Measurements from ENCODE around the gene C4orf50. TPM values are rescaled to one million over a fixed set of nuclear protein-coding genes. Genes with fewer than 3 reads are reported as not detected.

C4orf50 gene
- total RNA-seq, 1 donor from 2014 or later = under 0.01 TPM

- no peak for DNase-seq (ENCODE audit: low read depth in 2 of 2)
These were observed 25.6 kb upstream of the C4orf50 start for GRCh38 chr4:6043843-6044242.

- no peak for DNase-seq (ENCODE audit: low read depth in 2 of 2)
These were observed 25.0 kb upstream of the C4orf50 start for GRCh38 chr4:6043188-6043587.

- no peak for DNase-seq (ENCODE audit: low read depth in 2 of 2)
These were observed 24.2 kb upstream of the C4orf50 start for GRCh38 chr4:6042293-6043063.

- DNase-seq (ENCODE audit: low read depth in 2 of 2) = no peak
These were observed 23.6 kb upstream of the C4orf50 start for GRCh38 chr4:6041800-6042199.

- no peak for DNase-seq (ENCODE audit: low read depth in 2 of 2)
These were observed 20.5 kb upstream of the C4orf50 start for GRCh38 chr4:6038711-6039110.

GRCh38 chr4:6035786-6036185, 17.6 kb upstream of the C4orf50 start:
- no peak for DNase-seq (ENCODE audit: low read depth in 2 of 2)

GRCh38 chr4:6033381-6033780, 15.2 kb upstream of the C4orf50 start:
- no peak for DNase-seq (ENCODE audit: low read depth in 2 of 2)

GRCh38 chr4:6032249-6033244, 14.3 kb upstream of the C4orf50 start:
- peak in 1 of 2 donors; percentile 95 for DNase-seq (ENCODE audit: low read depth in 2 of 2)

GRCh38 chr4:6031846-6032245, 13.6 kb upstream of the C4orf50 start:
- peak in 1 of 2 donors; percentile 69 for DNase-seq (ENCODE audit: low read depth in 2 of 2)

GRCh38 chr4:6030679-6031078, 12.4 kb upstream of the C4orf50 start:
- DNase-seq (ENCODE audit: low read depth in 2 of 2) = no peak

GRCh38 chr4:6029254-6029653, 11.0 kb upstream of the C4orf50 start:
- DNase-seq (ENCODE audit: low read depth in 2 of 2) = no peak

- DNase-seq (ENCODE audit: low read depth in 2 of 2) = no peak
These were observed 9.9 kb upstream of the C4orf50 start for GRCh38 chr4:6028168-6028567.

GRCh38 chr4:6027392-6027791, 9.2 kb upstream of the C4orf50 start:
- DNase-seq (ENCODE audit: low read depth in 2 of 2) = no peak

- DNase-seq (ENCODE audit: low read depth in 2 of 2) = no peak
These were observed 6.2 kb upstream of the C4orf50 start for GRCh38 chr4:6024313-6024960.

GRCh38 chr4:6023731-6024130, 5.5 kb upstream of the C4orf50 start:
- DNase-seq (ENCODE audit: low read depth in 2 of 2) = peak in 1 of 2 donors; percentile 22

GRCh38 chr4:6022607-6023288, 4.5 kb upstream of the C4orf50 start:
- no peak for DNase-seq (ENCODE audit: low read depth in 2 of 2)

GRCh38 chr4:6021831-6022606, 3.8 kb upstream of the C4orf50 start:
- no peak for DNase-seq (ENCODE audit: low read depth in 2 of 2)

- no peak for DNase-seq (ENCODE audit: low read depth in 2 of 2)
These were observed 2.4 kb upstream of the C4orf50 start for GRCh38 chr4:6020613-6021012.

- peak; percentile 32 to 55 for DNase-seq (ENCODE audit: low read depth in 2 of 2)
These were observed 1.4 kb upstream of the C4orf50 start for GRCh38 chr4:6019316-6020263.
